GM21447 (cell line): ENCODE data around the gene MEIS1.

Experiments used
- ATAC-seq: cut with Tn5 transposase; IDR thresholded peaks from one replicate; pipeline ENCODE4 v1.9.1; 2021; ENCODE audit not compliant: unreplicated experiment

Gene MEIS1

GRCh38 chr2:66431274-66431642 lies 3.7 kb upstream of the MEIS1 start:
- ATAC-seq: no peak

GRCh38 chr2:66431846-66432587 lies 2.9 kb upstream of the MEIS1 start:
- no peak for ATAC-seq

GRCh38 chr2:66432801-66433694 lies 1.9 kb upstream of the MEIS1 start:
- ATAC-seq: no peak

- ATAC-seq: no peak
Observed at GRCh38 chr2:66433695-66433944, 1.3 kb upstream of the MEIS1 start.

GRCh38 chr2:66433945-66434678 lies 813 bp upstream of the MEIS1 start:
- no peak for ATAC-seq

- no peak for ATAC-seq
Observed at GRCh38 chr2:66435549-66435875, 587 bp downstream of the MEIS1 start.

- ATAC-seq: no peak
Observed at GRCh38 chr2:66435963-66436362, 1.0 kb downstream of the MEIS1 start.

- no peak for ATAC-seq
Observed at GRCh38 chr2:66436581-66437001, 1.7 kb downstream of the MEIS1 start.

GRCh38 chr2:66437109-66437690 lies 2.3 kb downstream of the MEIS1 start:
- no peak for ATAC-seq

GRCh38 chr2:66437691-66438497 lies 3.0 kb downstream of the MEIS1 start:
- ATAC-seq: no peak

GRCh38 chr2:66438498-66438833 lies 3.5 kb downstream of the MEIS1 start:
- no peak for ATAC-seq

- no peak for ATAC-seq
Observed at GRCh38 chr2:66438891-66439811, 4.2 kb downstream of the MEIS1 start.

GRCh38 chr2:66439812-66440542 lies 5.1 kb downstream of the MEIS1 start:
- ATAC-seq: no peak

GRCh38 chr2:66440708-66441497 lies 6.0 kb downstream of the MEIS1 start:
- ATAC-seq: no peak

- no peak for ATAC-seq
Observed at GRCh38 chr2:66441581-66442320, 6.8 kb downstream of the MEIS1 start.

GRCh38 chr2:66442516-66443185 lies 7.7 kb downstream of the MEIS1 start:
- no peak for ATAC-seq
